NB4 (cell line): ENCODE measurements around the gene ROPN1L.

Experiments used
- MYC ChIP-seq: IDR thresholded peaks from 2 replicates; pipeline ENCODE4 v1.6.1; 2011; ENCODE audit warnings: low read depth, low read length
- POLR2A ChIP-seq: IDR thresholded peaks from 2 replicates; pipeline ENCODE4 v1.6.1; 2011; ENCODE audit warnings: mild to moderate bottlenecking; ENCODE audit not compliant: insufficient read length; ENCODE audit errors: extremely low read depth
- TF ChIP-seq, protein P1 (sequence below): IDR thresholded peaks from one replicate; pipeline ENCODE4 v1.5.1; 2012; ENCODE audit warnings: low read depth, low read length
- TF ChIP-seq, protein P2 (sequence below): IDR thresholded peaks from 2 replicates; pipeline ENCODE4 v1.6.1; 2011; ENCODE audit warnings: low read depth, low read length

DNA sequence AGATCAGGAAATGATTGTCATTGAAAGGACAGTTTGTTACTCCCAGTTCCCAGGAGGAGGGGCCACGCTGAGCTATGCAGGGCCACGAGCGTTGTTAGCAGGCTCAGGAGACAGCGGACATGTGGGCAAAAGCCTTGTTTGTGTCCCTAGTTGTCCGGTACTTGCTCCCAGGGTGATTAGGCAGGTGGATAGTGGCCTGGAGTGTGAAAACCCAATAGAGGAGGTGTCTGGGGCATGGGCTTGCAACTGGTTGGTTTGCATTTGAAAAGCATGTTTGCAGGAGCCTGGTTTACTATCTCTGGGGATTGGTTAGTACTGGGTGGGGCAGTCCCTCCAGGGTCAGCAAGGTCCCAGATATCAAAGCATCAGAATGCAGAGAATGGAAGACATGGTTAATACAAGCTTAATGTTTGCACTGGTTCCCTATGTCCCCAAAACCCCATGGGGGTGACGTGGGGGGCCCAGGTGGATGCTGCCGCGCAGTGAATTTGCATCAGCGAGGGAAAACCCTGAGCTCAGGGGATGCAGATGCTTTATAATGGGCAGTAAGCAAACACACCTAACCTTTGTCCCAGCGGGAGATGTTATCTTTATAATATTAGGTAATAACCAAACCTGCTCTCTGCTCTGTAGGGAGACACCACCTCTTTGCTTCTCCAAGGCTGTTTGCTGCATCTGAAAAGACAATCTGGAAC is 39.7 kb downstream of the ROPN1L start:
- TF ChIP-seq, protein P1, sequence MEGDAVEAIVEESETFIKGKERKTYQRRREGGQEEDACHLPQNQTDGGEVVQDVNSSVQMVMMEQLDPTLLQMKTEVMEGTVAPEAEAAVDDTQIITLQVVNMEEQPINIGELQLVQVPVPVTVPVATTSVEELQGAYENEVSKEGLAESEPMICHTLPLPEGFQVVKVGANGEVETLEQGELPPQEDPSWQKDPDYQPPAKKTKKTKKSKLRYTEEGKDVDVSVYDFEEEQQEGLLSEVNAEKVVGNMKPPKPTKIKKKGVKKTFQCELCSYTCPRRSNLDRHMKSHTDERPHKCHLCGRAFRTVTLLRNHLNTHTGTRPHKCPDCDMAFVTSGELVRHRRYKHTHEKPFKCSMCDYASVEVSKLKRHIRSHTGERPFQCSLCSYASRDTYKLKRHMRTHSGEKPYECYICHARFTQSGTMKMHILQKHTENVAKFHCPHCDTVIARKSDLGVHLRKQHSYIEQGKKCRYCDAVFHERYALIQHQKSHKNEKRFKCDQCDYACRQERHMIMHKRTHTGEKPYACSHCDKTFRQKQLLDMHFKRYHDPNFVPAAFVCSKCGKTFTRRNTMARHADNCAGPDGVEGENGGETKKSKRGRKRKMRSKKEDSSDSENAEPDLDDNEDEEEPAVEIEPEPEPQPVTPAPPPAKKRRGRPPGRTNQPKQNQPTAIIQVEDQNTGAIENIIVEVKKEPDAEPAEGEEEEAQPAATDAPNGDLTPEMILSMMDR, result no peak
- TF ChIP-seq POLR2A (no peak), MYC (no peak)
- TF ChIP-seq, protein P2, sequence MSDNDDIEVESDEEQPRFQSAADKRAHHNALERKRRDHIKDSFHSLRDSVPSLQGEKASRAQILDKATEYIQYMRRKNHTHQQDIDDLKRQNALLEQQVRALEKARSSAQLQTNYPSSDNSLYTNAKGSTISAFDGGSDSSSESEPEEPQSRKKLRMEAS, result no peak
